HG02870 (cell line): ENCODE results near the gene HECTD1.

Experiments used
- ATAC-seq: cut with Tn5 transposase; IDR thresholded peaks from one replicate; pipeline ENCODE4 v1.9.1; 2021; ENCODE audit warnings: mild to moderate bottlenecking, moderate library complexity; ENCODE audit not compliant: unreplicated experiment

The HECTD1 gene

GRCh38 chr14:31161274-31161673, 46.3 kb downstream of the HECTD1 start:
- ATAC-seq = no peak

- no peak for ATAC-seq
Observed at GRCh38 chr14:31159682-31160296, 47.8 kb downstream of the HECTD1 start.

GRCh38 chr14:31154956-31155355, 52.6 kb downstream of the HECTD1 start:
- no peak for ATAC-seq

- ATAC-seq = no peak
Observed at GRCh38 chr14:31142455-31143087, 65.0 kb downstream of the HECTD1 start.

GRCh38 chr14:31139301-31139847, 68.2 kb downstream of the HECTD1 start:
- ATAC-seq = no peak

GRCh38 chr14:31138301-31138700, 69.3 kb downstream of the HECTD1 start:
- ATAC-seq = no peak

- no peak for ATAC-seq
Observed at GRCh38 chr14:31137214-31137889, 70.2 kb downstream of the HECTD1 start.

GRCh38 chr14:31133133-31133532, 74.5 kb downstream of the HECTD1 start:
- no peak for ATAC-seq

GRCh38 chr14:31128601-31129526, 78.7 kb downstream of the HECTD1 start:
- no peak for ATAC-seq

- ATAC-seq = no peak
Observed at GRCh38 chr14:31127690-31128089, 79.9 kb downstream of the HECTD1 start.

GRCh38 chr14:31126680-31127079, 80.9 kb downstream of the HECTD1 start:
- no peak for ATAC-seq

- ATAC-seq = no peak
Observed at GRCh38 chr14:31125231-31125630, 82.4 kb downstream of the HECTD1 start.

GRCh38 chr14:31124197-31124596, 83.4 kb downstream of the HECTD1 start:
- no peak for ATAC-seq

- no peak for ATAC-seq
Observed at GRCh38 chr14:31122921-31123320, 84.7 kb downstream of the HECTD1 start.

GRCh38 chr14:31122098-31122611, 85.4 kb downstream of the HECTD1 start:
- ATAC-seq = no peak

GRCh38 chr14:31118892-31119291, 88.7 kb downstream of the HECTD1 start:
- no peak for ATAC-seq

GRCh38 chr14:31113794-31114193, 93.8 kb downstream of the HECTD1 start:
- no peak for ATAC-seq

- ATAC-seq = no peak
Observed at GRCh38 chr14:31110872-31111271, 96.7 kb downstream of the HECTD1 start.

GRCh38 chr14:31109257-31109656, 98.3 kb downstream of the HECTD1 start:
- no peak for ATAC-seq

GRCh38 chr14:31106768-31107167, 100.8 kb downstream of the HECTD1 start:
- ATAC-seq = no peak

- ATAC-seq = no peak
Observed at GRCh38 chr14:31097081-31097480, 110.5 kb downstream of the HECTD1 start.
